SKM-1 treated with dmso at 0.1 percent for 144 hours (cell line): Measurements from ENCODE around the gene ATG13.

Experiments
- DNase-seq: peaks from one replicate; lab custom pipeline; 2025; ENCODE audit not compliant: unreplicated experiment; lab: John Stamatoyannopoulos, UW

The ATG13 gene

DNA sequence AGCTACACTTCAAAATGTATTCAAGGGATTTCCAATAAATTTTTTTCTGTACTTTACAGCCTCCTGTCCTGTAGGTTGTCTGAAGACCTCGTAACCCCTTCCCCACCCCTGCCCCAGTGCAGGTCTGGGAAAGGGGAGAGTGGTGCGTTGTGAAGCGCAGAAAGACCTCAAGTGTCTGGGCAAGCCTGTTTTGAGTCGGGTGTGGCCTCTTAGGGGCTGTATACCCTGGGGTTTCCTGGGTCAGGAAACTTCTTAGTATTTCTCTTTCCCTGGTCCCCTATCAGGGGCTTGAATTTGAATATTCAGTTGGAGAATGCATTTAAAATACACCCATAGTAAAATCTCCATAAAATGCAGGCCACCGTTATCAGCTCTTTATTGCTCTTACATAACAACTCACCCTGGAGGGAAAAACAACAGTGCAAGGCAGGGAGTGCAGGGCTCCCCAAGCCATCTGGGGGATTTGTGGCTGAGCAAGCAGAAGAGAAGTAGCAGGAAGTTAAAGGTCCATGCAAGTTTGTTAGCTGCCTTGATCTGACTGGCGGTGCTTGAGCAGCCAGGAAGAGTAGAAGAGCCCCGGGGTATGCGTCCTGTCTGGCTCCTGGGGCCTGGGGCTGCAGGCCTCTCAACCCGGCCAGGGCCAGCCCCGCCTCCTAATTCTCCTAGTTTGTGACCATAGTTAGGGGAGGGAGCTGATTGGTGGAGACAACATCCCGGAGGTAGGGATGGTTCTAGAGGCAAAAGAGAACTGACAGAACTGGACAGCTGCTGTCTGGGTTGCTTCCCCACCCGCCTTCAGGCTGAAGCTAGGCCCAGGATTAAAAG, 57.3 kb downstream of the ATG13 start:
- peak; percentile 68 for DNase-seq

DNA sequence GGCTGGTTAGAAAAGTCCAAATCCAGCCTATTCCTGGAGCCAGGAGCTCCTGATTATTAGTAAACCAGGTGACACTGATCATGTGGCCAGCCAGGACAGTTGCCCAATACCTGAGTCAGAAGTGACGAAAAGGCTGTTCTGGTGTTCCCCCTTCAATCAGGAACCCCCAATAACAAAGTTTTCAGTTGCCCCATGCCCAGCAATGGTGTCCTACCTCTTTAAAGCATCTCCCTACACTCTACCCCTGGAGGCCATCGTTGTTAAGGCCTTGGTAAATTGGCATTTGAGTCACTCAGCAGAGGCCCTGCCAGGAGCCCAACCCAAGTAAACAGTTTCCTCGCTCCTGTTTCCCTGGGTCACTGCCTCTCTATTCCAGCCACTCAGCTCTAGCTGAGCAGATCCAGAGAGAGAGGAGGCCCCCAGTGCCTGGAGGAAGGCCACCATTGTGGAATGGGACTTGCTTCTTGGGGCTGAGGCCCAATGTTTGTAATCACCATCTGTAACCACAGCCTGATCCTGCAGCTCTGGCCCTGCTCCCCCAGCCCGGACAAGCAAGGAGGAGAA, 58.0 kb downstream of the ATG13 start:
- peak; percentile 39 for DNase-seq

DNA sequence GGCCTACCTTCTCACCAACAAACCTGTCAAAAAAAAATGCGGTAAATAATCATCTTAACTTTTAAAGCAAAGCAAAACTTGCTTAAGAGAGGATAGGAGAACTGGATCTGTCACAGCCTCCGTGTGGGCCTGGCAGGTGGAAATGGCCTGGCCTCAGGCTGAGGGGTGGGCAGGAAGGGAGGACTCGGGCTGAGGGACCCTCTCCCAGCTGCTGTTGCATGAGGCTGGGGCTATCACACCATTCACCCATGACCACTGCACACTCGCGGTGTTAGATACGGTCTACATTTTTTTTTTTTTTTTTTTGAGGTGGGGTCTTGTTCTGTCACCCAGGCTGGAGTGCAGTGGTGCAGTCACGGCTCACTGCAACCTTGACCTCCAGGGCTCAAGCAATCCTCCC, 58.6 kb downstream of the ATG13 start:
- no peak for DNase-seq

DNA sequence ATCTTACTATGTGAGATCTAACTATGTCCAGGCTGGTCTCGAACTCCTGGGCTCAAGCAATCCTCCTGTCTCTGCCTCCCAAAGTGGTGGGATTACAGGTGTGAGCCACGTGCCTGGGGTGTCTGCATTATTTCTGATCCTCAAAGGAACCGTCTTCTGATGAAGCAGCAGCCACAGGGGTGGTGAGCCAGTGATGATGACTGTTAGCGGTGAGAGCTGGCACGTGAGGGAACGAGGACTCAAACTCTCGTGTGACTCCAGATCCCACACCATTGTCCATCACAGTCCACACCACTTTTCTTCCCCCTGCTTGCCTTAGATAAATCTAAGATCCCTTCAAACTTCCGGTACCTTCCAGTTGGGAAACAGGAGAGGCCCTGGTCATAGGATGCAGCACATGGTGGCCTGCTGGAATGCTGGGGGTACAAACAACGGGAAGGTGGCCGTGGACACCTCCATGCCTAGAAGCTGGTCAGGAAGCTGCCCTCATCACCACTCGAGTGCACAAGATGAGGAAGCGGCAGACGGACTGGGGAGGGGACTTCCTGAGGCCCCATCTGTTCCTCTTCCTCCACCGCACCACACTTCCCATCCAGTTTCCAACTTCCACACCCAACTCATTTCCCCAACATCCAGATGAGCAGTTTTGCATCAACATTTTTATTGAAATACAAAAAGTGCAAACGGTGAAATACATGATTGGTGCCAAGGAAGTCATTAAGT, 59.2 kb downstream of the ATG13 start:
- peak; percentile 74 for DNase-seq

DNA sequence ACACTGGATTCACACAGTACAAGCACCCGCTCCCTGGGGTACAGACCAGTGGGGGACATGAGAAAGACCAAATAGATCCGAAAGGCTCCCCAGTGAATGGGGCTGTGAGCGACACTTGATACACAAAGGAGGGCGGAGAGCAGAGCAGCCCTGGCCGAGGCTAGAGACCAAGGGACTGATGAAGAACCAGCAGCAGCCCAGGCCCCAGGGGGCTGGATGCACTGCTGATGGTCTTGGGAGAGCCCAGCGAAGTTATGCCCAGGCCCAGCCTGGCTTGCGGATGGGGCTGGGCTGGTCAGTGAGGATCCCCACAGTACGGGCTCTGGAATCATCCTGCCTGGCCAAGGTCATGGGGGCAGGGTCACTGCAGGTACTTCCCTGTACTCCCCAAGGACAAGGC, 59.8 kb downstream of the ATG13 start:
- no peak for DNase-seq

DNA sequence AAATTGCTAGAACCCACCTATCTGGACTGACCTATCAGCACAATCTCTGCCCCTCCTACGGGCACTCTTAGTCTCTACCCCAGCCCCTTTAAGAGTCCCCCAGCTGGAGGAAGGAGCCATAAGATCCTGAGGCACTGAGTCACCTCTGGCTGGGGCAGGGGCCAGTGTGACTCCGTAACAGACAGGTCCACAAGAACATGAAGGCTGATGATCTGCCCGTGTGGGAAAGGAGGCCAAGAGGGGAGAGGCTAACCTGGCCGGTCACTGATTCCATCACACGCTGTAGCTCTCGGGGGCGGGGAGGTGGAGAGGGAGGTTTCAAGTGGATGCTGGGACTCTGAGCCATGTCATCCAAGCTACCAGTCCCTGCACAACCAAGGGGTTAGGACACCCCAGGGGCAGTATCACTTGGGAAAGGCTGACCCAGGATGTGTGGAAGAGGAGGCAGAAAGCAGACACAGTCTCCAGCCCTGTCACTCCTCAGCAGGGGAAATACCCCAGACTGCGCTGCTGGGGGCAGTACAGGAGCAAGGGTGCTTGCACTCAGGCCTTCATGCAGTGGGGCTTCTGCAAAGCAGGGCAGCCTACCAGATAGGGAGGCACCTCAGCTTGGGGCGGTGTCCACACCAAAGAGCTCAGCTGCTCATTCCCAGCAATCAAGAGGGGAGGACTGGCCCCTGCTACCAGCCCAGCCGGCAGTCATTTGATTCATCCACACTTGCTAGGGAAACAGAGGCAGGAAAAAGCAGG, 60.8 kb downstream of the ATG13 start:
- no peak for DNase-seq

DNA sequence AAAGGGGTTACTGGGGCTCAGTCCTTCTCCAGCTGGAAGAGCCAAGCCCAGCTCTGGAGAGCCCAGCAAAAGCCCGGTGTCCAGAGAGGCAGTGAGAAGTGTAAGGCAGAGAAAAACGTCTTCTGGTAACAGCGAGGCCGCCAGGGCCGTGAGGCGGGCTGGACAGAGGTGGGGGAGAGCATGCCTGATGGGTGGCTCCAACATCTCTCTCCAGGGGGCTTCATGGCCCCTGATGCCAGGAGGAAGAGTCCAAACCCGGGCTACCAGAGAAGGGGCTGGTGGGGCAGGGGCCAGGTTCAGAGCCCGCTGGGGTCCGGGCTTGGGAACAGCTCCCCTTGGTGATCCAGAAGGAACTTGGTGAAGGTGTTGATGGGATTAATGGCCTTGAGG, 61.4 kb downstream of the ATG13 start:
- no peak for DNase-seq

DNA sequence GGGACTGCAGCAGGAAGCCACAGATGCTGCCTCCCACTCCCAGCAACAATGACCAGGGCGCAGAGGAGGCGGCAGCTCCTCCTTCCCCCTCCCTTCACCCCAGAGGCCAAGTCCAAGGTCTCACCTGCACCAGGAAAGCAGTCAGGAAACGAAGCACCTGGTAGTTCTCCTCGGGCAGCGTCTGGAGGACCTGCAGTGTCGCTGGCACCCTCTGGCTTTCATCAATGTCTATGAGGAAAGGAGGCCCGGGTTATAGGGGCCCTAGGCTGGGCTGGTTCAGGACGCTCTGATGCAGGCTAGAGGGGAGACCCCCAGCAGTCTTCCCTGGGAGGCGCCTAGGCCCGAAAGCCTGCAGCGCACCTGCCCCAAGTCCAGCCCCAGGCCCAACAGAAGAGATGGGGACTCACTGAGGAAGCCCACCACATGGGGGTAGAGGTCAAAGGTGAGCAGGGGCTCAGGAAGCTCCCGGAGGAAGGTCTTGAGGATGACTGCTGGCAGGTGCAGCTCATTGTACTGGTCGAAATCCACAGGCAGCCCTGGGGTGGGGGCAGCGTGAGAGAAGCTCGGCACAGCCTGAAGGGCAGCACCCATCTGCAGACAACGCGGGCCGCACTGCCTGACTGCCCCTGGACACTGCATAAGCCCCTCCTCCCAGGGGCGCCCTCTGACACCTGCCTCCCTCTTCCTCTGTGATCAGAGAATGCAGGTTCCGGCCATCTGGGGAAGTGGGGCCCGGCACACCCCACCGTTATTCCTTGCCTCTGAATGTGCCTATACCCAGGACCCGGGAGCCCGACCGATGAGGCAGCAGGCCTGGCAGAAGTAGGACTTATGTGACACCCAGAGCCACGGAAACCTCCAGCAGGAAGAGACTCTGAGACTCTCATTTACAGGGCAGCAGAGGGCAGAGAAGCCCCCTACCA, 62.1 kb downstream of the ATG13 start:
- no peak for DNase-seq

DNA sequence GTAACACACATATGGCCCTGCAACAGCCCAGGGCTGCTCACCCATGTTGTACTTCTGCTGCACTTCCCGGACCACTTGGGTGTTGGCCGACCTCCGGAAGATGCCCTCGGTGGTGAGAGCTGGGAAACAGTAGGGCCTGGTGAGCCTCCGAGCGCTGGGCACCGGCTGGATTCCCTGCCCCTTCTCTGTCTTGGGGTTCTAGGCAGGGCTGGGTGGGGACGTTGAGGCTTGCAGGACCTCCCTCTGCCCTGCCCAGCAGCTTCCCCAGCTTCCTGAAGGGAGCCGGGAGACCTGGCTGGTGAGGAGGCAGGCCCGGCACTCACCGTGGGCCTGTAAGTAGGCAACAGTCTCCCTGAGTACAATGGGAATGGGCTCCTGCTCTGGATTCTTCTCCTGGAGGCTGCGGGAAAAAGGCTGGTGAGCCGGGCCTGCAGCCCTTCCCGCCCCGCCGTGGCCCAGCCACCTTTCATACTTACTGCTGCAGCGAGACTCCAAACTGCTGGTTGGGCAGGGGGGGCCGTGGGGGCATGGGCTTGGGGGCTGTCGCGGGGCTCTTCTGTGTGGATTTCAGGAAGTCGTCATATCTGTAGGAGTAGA, 62.9 kb downstream of the ATG13 start:
- no peak for DNase-seq

DNA sequence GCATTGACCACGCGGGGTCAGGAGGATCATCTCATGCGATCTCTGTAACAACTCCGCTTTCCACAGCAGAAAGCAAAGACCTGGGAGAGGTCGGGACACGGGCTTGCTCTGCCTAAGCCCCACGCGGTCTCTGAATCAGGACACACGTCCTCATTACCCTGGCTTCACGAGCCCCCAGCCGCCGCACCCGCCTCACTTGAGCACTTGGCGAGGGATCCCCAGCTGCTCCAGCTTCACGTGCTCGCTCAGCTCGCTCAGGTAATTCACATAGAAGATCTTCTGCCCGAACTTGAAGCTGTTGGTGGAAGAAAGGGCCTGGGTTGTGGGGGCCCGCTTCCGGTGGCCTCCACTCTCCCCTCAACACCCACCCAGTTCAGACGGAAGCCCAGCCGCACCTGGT, 63.5 kb downstream of the ATG13 start:
- no peak for DNase-seq

DNA sequence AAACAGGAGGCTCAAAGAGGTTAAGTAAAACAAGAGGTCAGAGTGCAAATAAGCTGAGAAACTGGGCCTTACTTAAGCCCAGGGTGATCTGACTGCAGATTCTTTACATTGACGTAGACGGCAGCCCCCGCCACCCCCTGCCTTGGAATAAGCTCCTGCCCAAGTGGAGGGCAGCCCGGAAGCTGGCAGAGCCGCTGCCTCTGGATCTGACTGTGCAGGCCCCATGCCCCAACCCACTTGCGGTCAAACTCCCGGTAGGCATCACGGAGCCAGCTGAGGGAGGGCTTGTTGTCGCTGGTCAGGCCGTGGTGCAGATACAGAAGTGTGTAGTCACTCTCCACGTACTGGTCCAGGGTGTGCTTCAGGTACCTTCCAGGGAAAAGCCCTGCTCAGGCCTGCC, 64.5 kb downstream of the ATG13 start:
- DNase-seq, result no peak

DNA sequence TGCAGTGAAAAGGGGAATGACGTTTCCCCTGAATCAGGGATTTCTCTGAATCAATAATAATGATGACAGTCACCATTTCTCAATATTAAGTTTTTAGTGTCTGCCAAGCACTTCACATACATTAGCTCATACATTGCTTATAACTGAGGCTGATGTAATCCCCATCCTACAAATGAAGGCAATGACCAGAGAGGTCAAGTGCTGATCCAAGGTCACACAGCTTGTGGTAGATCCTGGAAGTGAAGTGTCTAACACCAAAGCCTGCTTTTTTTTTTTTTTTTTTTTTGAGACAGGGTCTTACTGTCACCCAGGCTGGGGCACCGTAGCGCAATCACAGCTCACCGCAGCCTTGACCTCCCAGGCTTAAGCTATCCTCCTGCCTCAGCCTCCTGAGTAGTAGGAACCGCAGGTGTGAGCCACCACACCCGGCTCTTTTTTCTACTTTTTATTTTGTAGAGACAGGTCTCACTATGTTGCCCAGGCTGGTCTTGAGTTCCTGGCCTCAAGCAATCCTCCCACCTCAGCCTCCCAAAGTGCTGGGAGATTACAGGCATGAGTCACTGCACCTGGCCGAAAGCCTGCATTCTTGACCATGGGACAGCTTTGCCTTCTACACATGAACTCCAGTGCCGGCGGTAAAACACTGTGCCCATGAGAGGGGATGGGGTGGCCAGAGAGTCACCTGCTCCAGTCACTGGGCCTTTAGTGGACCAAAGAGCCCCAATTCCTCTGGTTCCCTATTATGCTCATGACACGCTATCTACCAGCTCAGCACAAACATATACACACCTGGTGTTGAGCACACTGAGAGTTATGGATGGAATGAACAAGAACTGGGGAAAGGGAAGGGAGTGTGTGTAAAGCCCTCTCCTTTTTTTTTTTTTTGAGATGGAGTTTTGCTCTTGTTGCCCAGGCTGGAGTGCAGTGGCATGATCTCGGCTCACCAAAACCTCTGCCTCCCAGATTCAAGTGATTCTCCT, 65.7 kb downstream of the ATG13 start:
- no peak for DNase-seq

DNA sequence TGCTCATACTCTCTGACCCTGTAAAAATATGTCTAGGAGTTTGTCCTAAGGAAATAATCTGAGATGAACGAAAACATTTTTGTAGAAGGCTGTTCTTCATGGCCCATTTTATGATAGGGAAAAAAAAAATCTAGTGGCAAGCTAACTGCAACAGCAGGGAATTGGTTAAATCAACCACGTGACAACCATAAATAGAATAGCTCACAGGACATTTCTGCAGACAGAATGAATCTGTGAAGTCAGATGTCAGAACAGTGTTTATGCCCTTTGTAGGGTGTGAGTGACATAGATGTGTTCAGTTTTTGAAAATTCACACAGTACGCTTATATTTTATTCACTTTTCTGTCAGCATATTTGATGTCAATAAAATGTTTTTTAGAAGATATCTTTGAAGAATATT, 67.0 kb downstream of the ATG13 start:
- no peak for DNase-seq

DNA sequence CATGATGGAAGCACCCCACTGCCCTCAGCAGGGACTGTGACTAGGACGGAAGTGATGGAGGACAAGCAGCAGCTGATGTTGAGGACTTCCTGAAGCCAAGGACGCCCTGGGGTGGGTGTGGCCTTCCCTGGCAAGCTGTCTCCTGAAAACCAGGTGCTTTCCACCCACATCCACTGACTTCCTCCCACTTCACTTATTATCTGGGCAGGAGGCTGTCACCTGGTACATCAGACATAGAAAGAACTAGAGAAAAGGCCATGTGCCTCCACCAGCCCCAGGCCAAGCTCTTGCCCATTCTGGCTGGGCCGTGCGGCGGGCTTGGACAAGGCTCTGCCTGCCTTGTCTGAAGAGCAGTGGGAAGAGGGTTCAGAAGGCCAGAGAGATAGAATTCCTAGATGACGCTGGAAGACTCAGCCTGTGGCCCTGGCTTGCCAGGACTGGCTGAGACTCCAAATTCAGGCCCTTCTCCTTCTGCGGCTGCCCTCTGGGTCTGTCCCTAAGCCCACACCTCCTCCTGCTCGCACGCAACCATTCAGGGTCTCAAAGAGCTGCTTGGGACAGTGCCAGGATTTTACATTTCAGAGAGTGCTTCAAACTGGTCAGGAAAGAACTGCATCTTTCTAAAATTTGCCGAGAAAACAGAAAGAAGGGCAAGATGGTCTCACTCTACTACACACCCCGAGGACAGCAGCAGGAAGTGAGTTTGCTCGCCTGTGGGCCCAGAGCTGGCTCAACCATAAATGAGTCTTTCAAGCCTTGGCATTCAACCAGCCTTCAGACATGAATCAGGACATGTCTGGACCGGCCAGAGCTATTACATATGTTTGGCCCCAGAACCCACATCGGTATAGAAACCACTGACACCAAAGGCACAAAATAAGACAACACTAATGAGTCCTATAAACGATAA, 69.8 kb downstream of the ATG13 start:
- DNase-seq, result no peak

DNA sequence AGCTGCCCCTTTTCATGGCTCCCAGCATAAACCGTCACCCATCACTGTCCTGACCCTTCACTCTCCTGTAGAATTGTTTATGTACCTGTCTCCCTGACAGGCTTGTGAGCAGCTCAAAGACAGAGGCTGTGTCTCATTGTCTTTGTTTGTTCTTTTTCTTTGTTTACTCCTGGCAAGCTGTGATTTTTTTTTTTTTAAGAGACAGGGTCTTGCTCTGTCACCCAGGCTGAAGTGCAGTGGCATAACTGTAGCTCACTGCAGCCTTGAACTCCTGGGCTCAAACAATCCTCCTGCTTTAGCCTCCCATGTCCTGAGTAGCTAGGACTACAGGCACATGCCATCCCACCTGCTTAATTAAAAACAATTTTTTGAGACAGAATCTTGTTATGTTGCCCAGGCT, 73.3 kb downstream of the ATG13 start:
- DNase-seq, result no peak

DNA sequence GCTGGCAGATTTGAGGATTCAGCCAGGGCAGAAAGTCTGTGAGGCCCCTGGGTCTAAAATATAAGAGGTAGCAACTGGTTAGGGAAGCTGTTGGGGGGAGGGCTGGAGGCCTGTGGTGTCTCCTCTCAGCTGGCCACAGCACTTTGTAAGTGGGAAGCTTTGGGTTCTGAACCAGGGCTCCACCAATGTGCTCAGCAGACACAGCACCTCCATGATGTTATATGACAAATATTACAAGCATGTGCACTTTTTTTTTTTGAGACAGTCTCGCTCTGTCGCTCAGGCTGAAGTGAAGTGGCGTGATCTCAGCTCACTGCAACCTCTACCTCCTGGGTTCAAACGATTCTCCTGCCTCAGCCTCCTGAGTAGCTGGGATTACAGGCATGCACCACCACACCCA, 75.1 kb downstream of the ATG13 start:
- no peak for DNase-seq

DNA sequence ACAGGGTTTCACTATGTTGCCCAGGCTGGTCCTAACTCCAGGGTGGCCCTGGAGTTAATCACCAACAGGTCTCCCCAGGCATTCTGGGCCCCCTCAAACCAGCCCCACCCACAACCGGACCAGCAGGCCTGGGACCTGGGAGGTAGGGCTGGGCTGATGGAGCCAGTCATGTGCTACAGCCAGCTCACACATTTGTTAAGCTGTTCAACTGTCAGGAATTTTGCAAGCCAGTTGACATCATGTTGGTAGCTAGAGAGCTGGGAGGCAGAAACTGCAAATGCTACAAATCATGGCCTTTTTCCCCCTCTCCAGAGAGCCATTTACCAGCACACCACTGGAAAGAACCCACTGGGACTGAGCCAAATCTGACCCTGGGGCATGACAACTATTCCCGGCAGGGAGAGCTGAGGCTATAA, 76.3 kb downstream of the ATG13 start:
- no peak for DNase-seq

DNA sequence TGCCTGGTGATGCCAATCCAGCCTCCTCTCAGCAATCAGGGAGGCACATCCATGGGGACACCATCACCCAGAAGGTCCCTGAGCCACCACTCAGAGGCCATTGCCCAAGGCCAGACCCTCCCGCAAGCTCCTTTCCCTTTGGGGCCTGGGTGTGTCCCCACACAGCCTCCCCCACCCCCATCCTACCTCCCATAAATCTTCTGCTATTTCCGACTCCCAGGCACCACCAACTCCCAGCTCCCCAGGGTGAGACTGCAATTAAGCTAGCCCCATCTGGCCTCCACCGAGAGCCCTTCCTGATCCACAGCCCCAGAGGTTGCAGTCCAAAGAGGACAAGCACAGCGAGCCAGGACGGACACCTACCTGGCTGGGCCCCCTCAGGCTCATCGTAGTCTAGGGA, 76.7 kb downstream of the ATG13 start:
- DNase-seq, result no peak
